Stimulated activated CD4-positive, alpha-beta T cell treated with anti-CD3 and anti-CD28 coated beads, Interleukin-12 subunit alpha, Interleukin-12 subunit beta, amount 100 ng/mL, for 24 hours (primary cell): Measurements from ENCODE around the gene TTLL9.
"Not testable (repeated sequence)": the region's sequence is repeated elsewhere in the genome, so short reads cannot be mapped to it uniquely, and the experiment has no call there.

ENCODE experiments used
- DNase-seq, 2 experiments: peaks; one replicate each; pipeline ENCODE4 v3.0.0-alpha.2; 2020; ENCODE audit warnings: low read depth in 2 of 2

TTLL9 gene

GRCh38 chr20:31869942-31870725 lies at the start of gene TTLL9, which contains the start of gene DUSP15:
TSS of gene TTLL9 (plus strand) at chr20:31870634. CDS start at chr20:31871127, 493 bp downstream.
TSS of gene DUSP15 (minus strand) at chr20:31870527. CDS start at chr20:31870337, 190 bp downstream.
- no peak for DNase-seq

GRCh38 chr20:31821427-31821826 lies 49.0 kb upstream of the TTLL9 start:
- no peak for DNase-seq

GRCh38 chr20:31822421-31823330 lies 47.8 kb upstream of the TTLL9 start:
- DNase-seq: peak; percentile 39 to 65

- no peak for DNase-seq
These were observed 46.9 kb upstream of the TTLL9 start for GRCh38 chr20:31823360-31824124.

- DNase-seq: no peak
These were observed 46.3 kb upstream of the TTLL9 start for GRCh38 chr20:31824125-31824485.

- DNase-seq: no peak
These were observed 45.7 kb upstream of the TTLL9 start for GRCh38 chr20:31824554-31825313.

- no peak for DNase-seq
These were observed 44.4 kb upstream of the TTLL9 start for GRCh38 chr20:31826074-31826473.

GRCh38 chr20:31827059-31827458 lies 43.4 kb upstream of the TTLL9 start:
- no peak for DNase-seq

- not testable (repeated sequence) for DNase-seq
These were observed 42.4 kb upstream of the TTLL9 start for GRCh38 chr20:31828016-31828415.

- no peak for DNase-seq
These were observed 40.7 kb upstream of the TTLL9 start for GRCh38 chr20:31829731-31830130.

GRCh38 chr20:31830406-31830981 lies 39.9 kb upstream of the TTLL9 start:
- no peak for DNase-seq

- DNase-seq: no peak
These were observed 39.2 kb upstream of the TTLL9 start for GRCh38 chr20:31831211-31831610.

- DNase-seq: no peak
These were observed 38.6 kb upstream of the TTLL9 start for GRCh38 chr20:31831771-31832306.

- peak; percentile 18 to 63 for DNase-seq
These were observed 37.1 kb upstream of the TTLL9 start for GRCh38 chr20:31833130-31833930.

- no peak for DNase-seq
These were observed 36.4 kb upstream of the TTLL9 start for GRCh38 chr20:31833931-31834521.

- DNase-seq: no peak
These were observed 34.9 kb upstream of the TTLL9 start for GRCh38 chr20:31835554-31835953.

- DNase-seq: no peak
These were observed 34.2 kb upstream of the TTLL9 start for GRCh38 chr20:31835977-31836852.
